Measurements from ENCODE around the gene GRK1. TPM values are rescaled to one million over a fixed set of nuclear protein-coding genes. Genes with fewer than 3 reads are reported as not detected.

GRK1 gene
- total and polyA plus RNA-seq, 2 experiments from 2014 or later: not detected

DNA sequence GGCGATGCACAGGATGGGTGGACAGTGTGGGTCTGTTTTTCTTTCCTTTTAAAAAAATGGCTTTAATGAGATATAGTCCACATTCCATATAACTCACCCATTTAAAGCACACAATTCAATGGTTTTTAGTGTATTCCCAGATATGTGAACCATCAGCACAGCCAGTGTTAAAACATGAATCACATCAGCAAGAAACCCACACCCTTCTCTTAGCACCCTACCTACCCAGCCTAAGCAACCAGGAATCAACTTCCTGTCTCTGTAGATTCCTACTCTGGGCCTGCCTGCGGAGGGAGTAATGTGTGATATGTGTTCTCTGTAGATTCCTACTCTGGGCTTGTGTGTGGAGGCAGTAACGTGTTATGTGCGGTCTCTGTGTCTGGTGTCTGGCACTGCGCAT lies 103.9 kb downstream of the GRK1 start (continued):
- TF ChIP-seq, protein P1, sequence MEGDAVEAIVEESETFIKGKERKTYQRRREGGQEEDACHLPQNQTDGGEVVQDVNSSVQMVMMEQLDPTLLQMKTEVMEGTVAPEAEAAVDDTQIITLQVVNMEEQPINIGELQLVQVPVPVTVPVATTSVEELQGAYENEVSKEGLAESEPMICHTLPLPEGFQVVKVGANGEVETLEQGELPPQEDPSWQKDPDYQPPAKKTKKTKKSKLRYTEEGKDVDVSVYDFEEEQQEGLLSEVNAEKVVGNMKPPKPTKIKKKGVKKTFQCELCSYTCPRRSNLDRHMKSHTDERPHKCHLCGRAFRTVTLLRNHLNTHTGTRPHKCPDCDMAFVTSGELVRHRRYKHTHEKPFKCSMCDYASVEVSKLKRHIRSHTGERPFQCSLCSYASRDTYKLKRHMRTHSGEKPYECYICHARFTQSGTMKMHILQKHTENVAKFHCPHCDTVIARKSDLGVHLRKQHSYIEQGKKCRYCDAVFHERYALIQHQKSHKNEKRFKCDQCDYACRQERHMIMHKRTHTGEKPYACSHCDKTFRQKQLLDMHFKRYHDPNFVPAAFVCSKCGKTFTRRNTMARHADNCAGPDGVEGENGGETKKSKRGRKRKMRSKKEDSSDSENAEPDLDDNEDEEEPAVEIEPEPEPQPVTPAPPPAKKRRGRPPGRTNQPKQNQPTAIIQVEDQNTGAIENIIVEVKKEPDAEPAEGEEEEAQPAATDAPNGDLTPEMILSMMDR (conservative IDR thresholded peaks at IDR 0.05; ENCODE audit: low read depth in 2 of 2): no peak
- TF ChIP-seq ZNF114 (CRISPR knock-in tag; IDR thresholded peaks at IDR 0.05): no peak

DNA sequence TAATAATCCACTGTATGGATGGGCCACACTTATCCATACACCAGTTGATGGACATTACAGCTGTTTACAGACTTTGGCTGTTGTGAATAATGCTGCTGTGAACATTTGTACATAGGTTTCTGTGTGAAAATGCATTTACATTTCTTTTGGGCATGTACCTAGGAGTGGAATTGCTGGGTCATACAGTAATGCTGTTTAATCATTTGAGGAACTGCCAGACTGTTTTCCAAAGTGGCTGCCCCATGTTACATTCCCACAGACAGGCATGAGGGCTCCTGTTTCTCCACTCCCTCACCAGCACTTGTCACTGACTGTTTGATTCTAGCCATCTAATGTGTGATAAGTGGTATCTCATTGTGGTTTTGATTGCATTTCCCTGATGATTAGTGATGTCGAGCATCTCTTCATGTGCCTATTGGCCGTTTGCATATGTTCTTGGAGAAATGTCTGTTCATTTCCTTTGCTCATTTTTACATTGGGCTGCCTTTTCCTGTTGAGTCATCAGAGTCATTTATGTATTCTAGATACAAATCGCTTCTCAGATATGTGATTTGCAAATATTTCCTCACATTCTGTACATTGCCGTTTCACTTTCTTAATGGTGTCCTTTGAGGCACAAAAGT lies 104.8 kb downstream of the GRK1 start:
- Mint-ChIP-seq H3K9me3 (no peaks in the 10 kb centered on the region), H3K4me1 (no peaks in the 10 kb centered on the region), H3K36me3 (ENCODE audit: low read depth) (no peaks in the 10 kb centered on the region), H3K27ac (no peak overlapping the region), H3K4me3 (no peak overlapping the region), H3K27me3 (ENCODE audit: insufficient read depth, low read depth, poor library complexity) (no peaks in the 10 kb centered on the region)
- Histone ChIP-seq H3K4me1 (ENCODE audit: insufficient read depth) (no peaks in the 10 kb centered on the region), H3K36me3 (ENCODE audit: insufficient read depth) (no peaks in the 10 kb centered on the region), H3K27ac (ENCODE audit: low read depth) (no peak overlapping the region), H3K4me2 (no peak overlapping the region), H4K20me1 (replicated peaks; ENCODE audit: insufficient read depth) (no peaks in the 10 kb centered on the region), H2AFZ (no peak overlapping the region), H3F3A (replicated peaks; ENCODE audit: low read depth) (no peaks in the 10 kb centered on the region), H3K9me2 (ENCODE audit: insufficient read depth) (0 out of 2 replicates have a peak, but pooled peaks cover 3% of the 10 kb centered on the region), H3K27me3 (ENCODE audit: insufficient read depth) (no peaks in the 10 kb centered on the region), H3K79me2 (replicated peaks; ENCODE audit: insufficient read depth) (no peaks in the 10 kb centered on the region), H3K4me3 (no peak overlapping the region)
- ATAC-seq (no peak), DNase-seq (ENCODE audit: low spot score) (no peak)
- TF ChIP-seq JUNB (IDR thresholded peaks at IDR 0.05; ENCODE audit: unreplicated experiment): no peak

DNA sequence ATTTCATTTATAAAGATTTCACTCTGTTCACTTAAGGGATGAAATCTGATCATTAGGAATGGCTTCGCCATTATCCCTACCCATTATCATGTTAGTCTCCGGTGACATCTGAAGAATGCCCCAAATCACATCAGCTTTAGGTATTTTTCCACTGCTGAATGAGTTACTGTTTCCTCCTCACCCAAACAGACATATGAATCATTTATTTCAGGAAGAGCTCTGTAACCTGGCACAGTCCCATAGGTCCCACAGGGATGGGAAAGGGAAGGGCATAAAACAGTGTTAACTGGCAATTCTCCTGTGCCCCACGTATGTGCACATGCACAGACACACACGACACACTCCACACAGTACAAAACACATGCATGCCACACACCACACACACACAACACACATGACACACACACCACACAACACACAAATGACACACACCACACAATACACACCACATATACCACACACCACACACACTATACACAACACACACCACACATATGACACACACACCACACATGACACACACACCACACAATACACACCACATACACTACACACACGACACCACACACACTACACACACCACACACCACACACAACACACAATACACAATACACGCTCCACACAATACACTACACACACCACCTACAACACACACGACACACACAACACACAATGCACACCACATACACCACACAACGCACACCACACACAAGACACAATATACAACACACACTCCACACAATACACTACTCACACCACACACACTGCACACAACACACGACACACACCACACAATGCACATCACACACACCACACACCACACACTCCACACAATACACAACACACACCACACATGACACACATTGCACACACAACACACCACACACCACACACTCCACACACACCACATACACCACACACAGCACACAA lies 107.4 kb downstream of the GRK1 start:
- Histone ChIP-seq H3K4me1 (ENCODE audit: insufficient read depth) (no peaks in the 10 kb centered on the region), H3K79me2 (replicated peaks; ENCODE audit: insufficient read depth) (no peaks in the 10 kb centered on the region), H4K20me1 (replicated peaks; ENCODE audit: insufficient read depth) (no peaks in the 10 kb centered on the region), H2AFZ (no peak overlapping the region), H3F3A (replicated peaks; ENCODE audit: low read depth) (no peaks in the 10 kb centered on the region), H3K27me3 (ENCODE audit: insufficient read depth) (no peaks in the 10 kb centered on the region), H3K27ac (ENCODE audit: low read depth) (no peak overlapping the region), H3K4me2 (no peak overlapping the region), H3K36me3 (ENCODE audit: insufficient read depth) (no peaks in the 10 kb centered on the region), H3K9me2 (ENCODE audit: insufficient read depth) (0 out of 2 replicates have a peak, but pooled peaks cover 3% of the 10 kb centered on the region), H3K4me3 (no peak overlapping the region)
- no peaks in the 10 kb centered on the region for H3K9me3 Mint-ChIP-seq
- no peaks in the 10 kb centered on the region for H3K36me3 Mint-ChIP-seq (ENCODE audit: low read depth)
- H3K4me1 Mint-ChIP-seq: no peaks in the 10 kb centered on the region
- peaks cover 6% of the 10 kb centered on the region for H3K27me3 Mint-ChIP-seq (ENCODE audit: insufficient read depth, low read depth, poor library complexity)
- ATAC-seq (no peak), DNase-seq (ENCODE audit: low spot score) (no peak)
- no peak overlapping the region for H3K27ac Mint-ChIP-seq
- H3K4me3 Mint-ChIP-seq: no peak overlapping the region
- TF ChIP-seq EZH2phosphoT487 (IDR thresholded peaks at IDR 0.05; ENCODE audit: unreplicated experiment) (no peak), POLR2AphosphoS5 (IDR thresholded peaks at IDR 0.05; ENCODE audit: low read depth) (no peak), JUNB (IDR thresholded peaks at IDR 0.05; ENCODE audit: unreplicated experiment) (no peak)
- TF ChIP-seq, protein P1 (conservative IDR thresholded peaks at IDR 0.05; ENCODE audit: low read depth in 2 of 2): no peak
- TF ChIP-seq, protein P2, sequence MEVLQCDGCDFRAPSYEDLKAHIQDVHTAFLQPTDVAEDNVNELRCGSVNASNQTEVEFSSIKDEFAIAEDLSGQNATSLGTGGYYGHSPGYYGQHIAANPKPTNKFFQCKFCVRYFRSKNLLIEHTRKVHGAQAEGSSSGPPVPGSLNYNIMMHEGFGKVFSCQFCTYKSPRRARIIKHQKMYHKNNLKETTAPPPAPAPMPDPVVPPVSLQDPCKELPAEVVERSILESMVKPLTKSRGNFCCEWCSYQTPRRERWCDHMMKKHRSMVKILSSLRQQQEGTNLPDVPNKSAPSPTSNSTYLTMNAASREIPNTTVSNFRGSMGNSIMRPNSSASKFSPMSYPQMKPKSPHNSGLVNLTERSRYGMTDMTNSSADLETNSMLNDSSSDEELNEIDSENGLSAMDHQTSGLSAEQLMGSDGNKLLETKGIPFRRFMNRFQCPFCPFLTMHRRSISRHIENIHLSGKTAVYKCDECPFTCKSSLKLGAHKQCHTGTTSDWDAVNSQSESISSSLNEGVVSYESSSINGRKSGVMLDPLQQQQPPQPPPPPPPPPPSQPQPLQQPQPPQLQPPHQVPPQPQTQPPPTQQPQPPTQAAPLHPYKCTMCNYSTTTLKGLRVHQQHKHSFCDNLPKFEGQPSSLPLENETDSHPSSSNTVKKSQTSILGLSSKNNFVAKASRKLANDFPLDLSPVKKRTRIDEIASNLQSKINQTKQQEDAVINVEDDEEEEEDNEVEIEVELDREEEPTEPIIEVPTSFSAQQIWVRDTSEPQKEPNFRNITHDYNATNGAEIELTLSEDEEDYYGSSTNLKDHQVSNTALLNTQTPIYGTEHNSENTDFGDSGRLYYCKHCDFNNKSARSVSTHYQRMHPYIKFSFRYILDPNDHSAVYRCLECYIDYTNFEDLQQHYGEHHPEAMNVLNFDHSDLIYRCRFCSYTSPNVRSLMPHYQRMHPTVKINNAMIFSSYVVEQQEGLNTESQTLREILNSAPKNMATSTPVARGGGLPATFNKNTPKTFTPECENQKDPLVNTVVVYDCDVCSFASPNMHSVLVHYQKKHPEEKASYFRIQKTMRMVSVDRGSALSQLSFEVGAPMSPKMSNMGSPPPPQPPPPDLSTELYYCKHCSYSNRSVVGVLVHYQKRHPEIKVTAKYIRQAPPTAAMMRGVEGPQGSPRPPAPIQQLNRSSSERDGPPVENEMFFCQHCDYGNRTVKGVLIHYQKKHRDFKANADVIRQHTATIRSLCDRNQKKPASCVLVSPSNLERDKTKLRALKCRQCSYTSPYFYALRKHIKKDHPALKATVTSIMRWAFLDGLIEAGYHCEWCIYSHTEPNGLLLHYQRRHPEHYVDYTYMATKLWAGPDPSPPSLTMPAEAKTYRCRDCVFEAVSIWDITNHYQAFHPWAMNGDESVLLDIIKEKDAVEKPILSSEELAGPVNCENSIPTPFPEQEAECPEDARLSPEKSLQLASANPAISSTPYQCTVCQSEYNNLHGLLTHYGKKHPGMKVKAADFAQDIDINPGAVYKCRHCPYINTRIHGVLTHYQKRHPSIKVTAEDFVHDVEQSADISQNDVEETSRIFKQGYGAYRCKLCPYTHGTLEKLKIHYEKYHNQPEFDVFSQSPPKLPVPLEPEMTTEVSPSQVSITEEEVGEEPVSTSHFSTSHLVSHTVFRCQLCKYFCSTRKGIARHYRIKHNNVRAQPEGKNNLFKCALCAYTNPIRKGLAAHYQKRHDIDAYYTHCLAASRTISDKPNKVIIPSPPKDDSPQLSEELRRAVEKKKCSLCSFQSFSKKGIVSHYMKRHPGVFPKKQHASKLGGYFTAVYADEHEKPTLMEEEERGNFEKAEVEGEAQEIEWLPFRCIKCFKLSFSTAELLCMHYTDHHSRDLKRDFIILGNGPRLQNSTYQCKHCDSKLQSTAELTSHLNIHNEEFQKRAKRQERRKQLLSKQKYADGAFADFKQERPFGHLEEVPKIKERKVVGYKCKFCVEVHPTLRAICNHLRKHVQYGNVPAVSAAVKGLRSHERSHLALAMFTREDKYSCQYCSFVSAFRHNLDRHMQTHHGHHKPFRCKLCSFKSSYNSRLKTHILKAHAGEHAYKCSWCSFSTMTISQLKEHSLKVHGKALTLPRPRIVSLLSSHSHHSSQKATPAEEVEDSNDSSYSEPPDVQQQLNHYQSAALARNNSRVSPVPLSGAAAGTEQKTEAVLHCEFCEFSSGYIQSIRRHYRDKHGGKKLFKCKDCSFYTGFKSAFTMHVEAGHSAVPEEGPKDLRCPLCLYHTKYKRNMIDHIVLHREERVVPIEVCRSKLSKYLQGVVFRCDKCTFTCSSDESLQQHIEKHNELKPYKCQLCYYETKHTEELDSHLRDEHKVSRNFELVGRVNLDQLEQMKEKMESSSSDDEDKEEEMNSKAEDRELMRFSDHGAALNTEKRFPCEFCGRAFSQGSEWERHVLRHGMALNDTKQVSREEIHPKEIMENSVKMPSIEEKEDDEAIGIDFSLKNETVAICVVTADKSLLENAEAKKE (CRISPR knock-in tag; IDR thresholded peaks at IDR 0.05): no peak

All from GM23338 (cell line).